HG03442 (cell line): ENCODE measurements around the gene FAT1.

Experiments used
- ATAC-seq: cut with Tn5 transposase; IDR thresholded peaks from one replicate; pipeline ENCODE4 v1.9.1; 2021; ENCODE audit warnings: mild to moderate bottlenecking, moderate library complexity; ENCODE audit not compliant: unreplicated experiment

FAT1 gene

GRCh38 chr4:186724864-186725468 lies 1.3 kb upstream of the FAT1 start:
- ATAC-seq: no peak

DNA sequence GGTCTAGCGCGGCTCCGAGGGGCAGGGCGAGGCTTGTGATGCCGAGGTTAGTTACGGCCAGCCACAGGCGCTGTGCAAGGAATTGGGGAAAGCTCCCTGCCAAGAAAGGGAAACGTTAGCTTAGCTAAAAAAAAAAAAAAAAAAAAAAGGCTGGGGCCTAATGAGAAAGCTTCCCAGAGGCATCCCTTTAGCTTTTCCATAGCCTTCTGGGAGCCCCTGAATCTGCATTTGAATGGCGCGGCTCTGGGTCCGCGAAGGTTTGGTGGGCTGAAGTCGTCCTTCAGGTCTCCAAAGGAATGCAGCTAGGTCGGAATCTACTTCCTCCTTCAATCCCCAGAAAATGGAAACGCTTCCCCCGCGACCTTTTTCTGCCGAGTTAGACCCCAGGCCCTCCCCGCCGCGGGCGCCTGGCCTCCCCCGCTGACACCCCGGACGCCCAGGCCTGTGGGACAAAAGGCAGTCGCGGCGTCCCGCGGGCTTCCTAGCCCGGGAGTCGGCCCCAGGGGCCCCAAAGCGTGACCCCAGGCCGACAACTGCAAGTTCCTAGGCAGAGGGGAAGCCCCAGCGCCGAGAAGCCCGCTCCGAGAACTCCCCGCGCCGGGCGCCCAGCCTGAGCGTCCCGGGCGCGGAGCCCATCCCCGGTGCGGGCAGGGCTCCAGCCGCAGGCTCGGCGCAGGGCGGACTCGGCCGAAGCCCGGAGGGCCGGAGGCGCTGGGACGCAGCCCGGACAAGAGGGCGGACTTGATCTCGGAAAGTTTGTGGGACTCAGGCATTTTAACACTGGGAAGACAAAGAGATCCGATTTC lies 605 bp upstream of the FAT1 start:
- ATAC-seq: no peak

- no peak for ATAC-seq
Observed at GRCh38 chr4:186722796-186723291, 812 bp downstream of the FAT1 start.

GRCh38 chr4:186719925-186720694 lies 3.5 kb downstream of the FAT1 start:
- no peak for ATAC-seq

DNA sequence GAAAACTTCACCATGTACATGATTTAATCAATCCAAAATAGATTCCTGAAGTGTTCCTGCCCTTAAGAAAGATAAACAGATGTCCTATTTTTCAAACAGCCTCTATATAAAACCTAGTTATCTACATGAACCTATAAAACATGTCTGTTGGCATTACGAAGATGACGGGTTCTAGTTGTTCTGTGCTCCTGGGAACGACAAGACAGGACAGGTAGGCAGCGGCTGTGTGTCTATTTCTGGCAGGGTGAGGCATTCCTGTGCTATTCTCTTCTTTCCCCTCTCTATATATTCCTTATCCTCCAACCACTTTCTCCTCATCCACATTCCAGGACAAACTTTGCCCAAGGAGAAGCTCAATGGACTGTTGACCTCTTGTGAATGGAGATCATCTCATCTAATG lies 6.1 kb downstream of the FAT1 start:
- no peak for ATAC-seq

DNA sequence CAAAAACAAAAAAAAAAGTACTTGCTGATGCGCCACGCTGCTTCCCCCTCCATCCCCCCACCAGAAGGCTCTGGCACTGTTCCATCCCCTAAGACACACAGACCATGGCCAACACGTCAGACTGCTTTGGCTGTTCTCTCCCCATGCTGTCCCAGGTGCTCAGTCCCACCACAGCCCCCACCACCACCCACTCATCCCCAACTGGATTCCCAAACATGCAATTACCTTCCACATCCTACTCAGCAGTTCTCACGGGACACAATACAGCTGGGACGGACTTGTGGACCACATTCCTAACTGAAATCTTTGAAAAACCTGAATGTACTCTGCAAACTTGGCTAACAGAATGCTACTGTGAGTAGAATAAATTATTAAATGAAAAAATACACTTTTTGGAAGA lies 8.6 kb downstream of the FAT1 start:
- ATAC-seq: no peak

- no peak for ATAC-seq
Observed at GRCh38 chr4:186714006-186714675, 9.5 kb downstream of the FAT1 start.

GRCh38 chr4:186712690-186713089 lies 11.0 kb downstream of the FAT1 start:
- no peak for ATAC-seq

GRCh38 chr4:186710521-186711119 lies 13.0 kb downstream of the FAT1 start:
- ATAC-seq: no peak

GRCh38 chr4:186709517-186709916 lies 14.1 kb downstream of the FAT1 start:
- no peak for ATAC-seq

GRCh38 chr4:186708554-186708953 lies 15.1 kb downstream of the FAT1 start:
- ATAC-seq: no peak

- ATAC-seq: no peak
Observed at GRCh38 chr4:186707996-186708395, 15.7 kb downstream of the FAT1 start.

DNA sequence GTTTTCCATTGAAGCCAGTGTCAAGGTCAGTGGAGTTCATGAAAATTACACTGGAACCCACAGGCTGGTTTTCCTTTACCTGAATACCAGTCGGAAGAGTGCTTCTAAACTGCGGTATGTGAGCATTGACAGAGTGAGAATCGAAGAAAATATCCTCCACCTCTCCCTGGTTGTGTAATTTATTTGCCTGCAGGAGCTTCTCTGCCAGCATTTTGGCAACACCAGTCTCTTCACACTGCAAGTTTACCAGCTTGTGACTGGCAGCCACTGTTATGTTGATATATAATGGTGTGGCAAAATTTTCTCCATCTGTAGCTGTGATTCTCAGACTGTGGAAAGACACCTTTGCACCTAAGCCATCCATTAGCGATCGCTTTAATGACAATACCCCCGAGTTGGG lies 16.1 kb downstream of the FAT1 start:
- no peak for ATAC-seq

- no peak for ATAC-seq
Observed at GRCh38 chr4:186704057-186704456, 19.6 kb downstream of the FAT1 start.

- no peak for ATAC-seq
Observed at GRCh38 chr4:186703510-186703909, 20.1 kb downstream of the FAT1 start.

- ATAC-seq: no peak
Observed at GRCh38 chr4:186702940-186703339, 20.7 kb downstream of the FAT1 start.

DNA sequence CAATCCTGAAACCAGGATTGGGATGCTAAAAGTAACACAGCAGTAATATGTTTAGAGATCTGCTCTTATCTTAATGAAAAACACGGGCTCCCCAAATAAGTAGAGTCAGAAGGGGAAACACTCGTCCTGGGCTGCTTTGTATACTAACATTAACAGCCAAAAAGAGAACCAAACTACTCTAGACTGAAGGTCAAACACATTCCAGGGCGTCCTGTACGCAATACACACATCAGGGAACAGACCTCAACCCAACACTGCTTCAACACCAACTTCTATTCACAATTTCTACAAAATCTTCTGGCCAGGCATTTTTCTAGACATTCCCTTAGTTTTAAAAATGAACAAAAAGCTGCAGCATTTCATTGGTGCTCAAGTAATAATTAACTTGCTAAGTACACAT lies 21.4 kb downstream of the FAT1 start:
- ATAC-seq: no peak

GRCh38 chr4:186701788-186702187 lies 21.9 kb downstream of the FAT1 start:
- no peak for ATAC-seq

- no peak for ATAC-seq
Observed at GRCh38 chr4:186701273-186701672, 22.4 kb downstream of the FAT1 start.

DNA sequence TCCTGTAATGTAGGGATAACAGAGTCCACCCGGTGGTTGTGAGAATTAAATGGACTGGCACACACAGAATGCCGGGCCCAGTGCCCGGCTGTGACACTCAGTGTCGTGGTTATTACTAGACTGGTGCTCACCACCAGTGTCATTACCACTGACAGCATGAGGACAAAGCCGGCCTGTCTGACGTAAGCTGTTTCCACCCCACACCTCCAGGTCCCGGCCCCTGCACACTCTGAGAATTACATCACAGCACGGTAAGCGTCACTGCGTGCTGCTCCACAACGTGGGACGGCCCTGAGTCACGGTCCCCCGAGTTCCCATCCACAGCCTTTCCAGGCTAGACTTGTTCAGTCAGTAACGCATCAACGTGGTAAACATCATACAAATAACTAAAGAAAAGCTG lies 22.9 kb downstream of the FAT1 start:
- no peak for ATAC-seq

DNA sequence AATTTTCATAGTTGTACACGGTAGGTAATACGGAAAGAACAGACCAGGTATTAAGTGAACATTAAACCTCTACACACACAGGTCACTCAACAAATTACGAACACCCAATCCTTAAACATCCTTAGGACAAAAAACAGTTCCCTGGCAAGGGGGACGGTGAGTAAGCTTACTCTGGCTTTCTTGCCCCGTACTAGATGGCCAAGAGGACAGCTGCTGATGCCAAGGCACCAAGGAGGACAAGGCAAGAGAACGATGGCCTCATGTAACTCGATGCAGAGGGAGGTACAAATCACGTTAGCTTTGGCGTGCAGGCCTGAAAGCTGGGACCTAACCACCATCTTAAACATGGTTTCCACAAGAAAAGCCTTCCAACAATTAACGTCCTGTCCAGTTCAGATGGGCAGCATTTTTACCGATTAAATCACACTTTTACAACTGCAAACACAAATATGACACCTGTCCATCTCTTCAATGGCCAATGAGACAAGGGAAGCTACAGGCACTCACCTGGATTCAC lies 23.7 kb downstream of the FAT1 start:
- no peak for ATAC-seq
